ENCODE measurements around the gene RAD9A.

The RAD9A gene

DNA sequence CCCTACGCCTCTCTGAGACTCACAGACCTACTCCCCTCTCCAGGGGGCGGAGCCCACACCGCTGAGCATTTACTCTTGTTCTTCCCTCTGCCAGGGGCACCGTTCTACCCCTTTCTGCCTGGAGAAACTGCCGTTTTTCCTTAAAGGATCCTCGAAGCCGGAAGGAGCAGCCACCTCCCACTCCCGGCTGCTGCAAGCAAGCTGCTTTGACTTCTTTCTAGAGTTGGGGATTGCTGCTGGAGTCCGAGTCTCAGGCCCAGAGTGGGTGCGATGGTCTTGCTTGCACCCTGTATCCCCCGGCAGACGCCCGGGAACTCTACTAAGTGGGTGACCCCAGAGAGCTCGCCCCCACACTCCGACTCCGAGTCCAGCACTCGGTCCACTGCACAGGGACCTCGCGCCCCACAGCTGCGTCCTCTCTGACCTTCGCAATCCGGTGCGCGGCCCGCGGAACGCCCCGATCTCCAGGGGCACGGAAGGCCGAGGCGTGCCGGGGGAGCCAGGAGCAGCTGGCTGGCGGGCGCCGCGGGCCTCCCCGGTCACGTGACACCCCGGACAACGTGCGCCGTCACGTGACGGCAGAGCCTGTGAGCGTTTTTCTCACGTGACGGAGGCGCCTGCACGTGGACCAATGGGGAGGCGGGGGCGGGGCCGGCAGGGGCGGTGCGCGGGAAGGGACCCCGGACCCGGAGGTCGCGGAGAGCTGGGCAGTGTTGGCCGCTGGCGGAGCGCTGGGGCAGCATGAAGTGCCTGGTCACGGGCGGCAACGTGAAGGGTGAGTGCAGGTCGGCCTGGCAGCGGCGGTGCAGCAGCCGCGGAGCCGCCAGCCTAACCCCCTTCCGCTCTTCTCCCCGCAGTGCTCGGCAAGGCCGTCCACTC lies at the start of gene RAD9A:
TSS of gene RAD9A (plus strand) at position 683 of the 879 bp plus-strand sequence. CDS start at position 742, 59 bp downstream.
- no peaks in the 10 kb centered on the region for H3K36me3 ChIP-seq (ENCODE audit: control insufficient read depth, insufficient read depth, low read length)
- peak within 1 kb of the TSS; percentile 89 for H3K9ac ChIP-seq (ENCODE audit: low read length)
- H3K4me1 ChIP-seq (ENCODE audit: control insufficient read depth, insufficient read depth, low read length): peaks cover 11% of the 10 kb centered on the region
- peak within 1 kb of the TSS; percentile 82 for H3K4me3 ChIP-seq (ENCODE audit: low read length)
- no peaks in the 10 kb centered on the region for H3K27me3 ChIP-seq (ENCODE audit: control insufficient read depth, insufficient read depth, low read length)
- no peaks in the 10 kb centered on the region for H3K9me3 ChIP-seq (ENCODE audit: control insufficient read depth, low read length)

DNA sequence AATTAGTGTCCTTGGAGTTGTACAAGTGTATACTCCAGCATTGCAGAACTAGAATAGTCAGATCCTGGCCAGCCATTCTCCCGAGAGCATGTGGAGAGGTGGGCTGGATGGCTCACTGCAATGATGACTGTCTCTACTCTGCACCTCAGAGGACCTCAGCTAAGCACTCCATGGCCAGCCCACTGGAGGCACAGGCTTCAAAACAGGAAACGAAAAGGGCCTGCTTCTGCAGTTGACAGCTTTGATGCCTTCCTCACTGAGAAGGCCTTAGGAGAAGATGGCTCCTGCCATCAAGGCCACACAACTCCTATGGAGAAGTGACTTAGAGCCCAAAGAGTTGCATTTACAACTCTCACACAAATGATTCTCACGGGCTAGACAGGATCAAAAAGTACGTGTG lies 47.5 kb upstream of the RAD9A start:
- H3K4me3 ChIP-seq (ENCODE audit: low read length): no peak overlapping the region
- no peaks in the 10 kb centered on the region for H3K9me3 ChIP-seq (ENCODE audit: control insufficient read depth, low read length)
- no peaks in the 10 kb centered on the region for H3K36me3 ChIP-seq (ENCODE audit: control insufficient read depth, insufficient read depth, low read length)
- H3K27me3 ChIP-seq (ENCODE audit: control insufficient read depth, insufficient read depth, low read length): no peaks in the 10 kb centered on the region
- H3K4me1 ChIP-seq (ENCODE audit: control insufficient read depth, insufficient read depth, low read length): peaks cover 45% of the 10 kb centered on the region
- H3K9ac ChIP-seq (ENCODE audit: low read length): no peak overlapping the region

DNA sequence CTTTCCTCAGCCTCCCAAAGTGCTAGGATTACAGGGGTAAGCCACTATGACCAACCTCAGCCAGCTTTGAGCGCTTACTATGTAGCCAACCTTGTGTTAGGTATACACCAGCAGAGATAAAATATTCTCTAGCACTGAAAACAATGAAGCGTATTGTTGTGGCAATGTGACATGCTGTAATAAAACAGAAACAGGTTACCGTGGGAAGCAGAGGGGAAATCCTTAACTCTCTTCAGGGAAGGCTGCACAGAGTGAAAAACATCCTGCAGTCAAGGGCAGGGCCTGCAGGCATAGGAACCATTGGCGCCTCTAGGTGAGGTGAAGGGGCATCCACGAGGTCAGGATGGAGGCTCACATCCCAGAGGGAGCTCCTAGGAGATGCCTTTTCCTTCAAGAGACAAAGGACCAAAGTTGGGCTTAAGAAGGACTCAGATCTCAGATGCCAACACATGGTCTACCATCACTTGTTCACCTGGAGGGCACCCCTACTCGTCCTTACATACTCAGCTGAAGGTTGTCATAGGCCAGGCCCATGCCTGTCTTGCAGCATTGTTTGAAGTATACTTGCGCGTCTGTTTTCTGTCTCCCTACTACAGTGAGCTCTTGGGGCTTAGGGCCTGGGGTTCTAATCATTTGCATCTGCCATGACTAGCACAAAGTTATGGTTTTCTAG lies 46.4 kb upstream of the RAD9A start:
- Histone ChIP-seq H3K4me3 (ENCODE audit: low read length) (no peak overlapping the region), H3K4me1 (ENCODE audit: control insufficient read depth, insufficient read depth, low read length) (peaks cover 51% of the 10 kb centered on the region), H3K36me3 (ENCODE audit: control insufficient read depth, insufficient read depth, low read length) (no peaks in the 10 kb centered on the region), H3K27me3 (ENCODE audit: control insufficient read depth, insufficient read depth, low read length) (no peaks in the 10 kb centered on the region), H3K9me3 (ENCODE audit: control insufficient read depth, low read length) (no peaks in the 10 kb centered on the region), H3K9ac (ENCODE audit: low read length) (peak overlapping the region; percentile 3)

GRCh38 chr11:67345920-67346819 lies 45.6 kb upstream of the RAD9A start:
- H3K36me3 ChIP-seq (ENCODE audit: control insufficient read depth, insufficient read depth, low read length): no peaks in the 10 kb centered on the region
- no peaks in the 10 kb centered on the region for H3K27me3 ChIP-seq (ENCODE audit: control insufficient read depth, insufficient read depth, low read length)
- H3K9me3 ChIP-seq (ENCODE audit: control insufficient read depth, low read length): no peaks in the 10 kb centered on the region
- H3K9ac ChIP-seq (ENCODE audit: low read length): peak overlapping the region; percentile 3
- peaks cover 56% of the 10 kb centered on the region for H3K4me1 ChIP-seq (ENCODE audit: control insufficient read depth, insufficient read depth, low read length)
- H3K4me3 ChIP-seq (ENCODE audit: low read length): no peak overlapping the region

DNA sequence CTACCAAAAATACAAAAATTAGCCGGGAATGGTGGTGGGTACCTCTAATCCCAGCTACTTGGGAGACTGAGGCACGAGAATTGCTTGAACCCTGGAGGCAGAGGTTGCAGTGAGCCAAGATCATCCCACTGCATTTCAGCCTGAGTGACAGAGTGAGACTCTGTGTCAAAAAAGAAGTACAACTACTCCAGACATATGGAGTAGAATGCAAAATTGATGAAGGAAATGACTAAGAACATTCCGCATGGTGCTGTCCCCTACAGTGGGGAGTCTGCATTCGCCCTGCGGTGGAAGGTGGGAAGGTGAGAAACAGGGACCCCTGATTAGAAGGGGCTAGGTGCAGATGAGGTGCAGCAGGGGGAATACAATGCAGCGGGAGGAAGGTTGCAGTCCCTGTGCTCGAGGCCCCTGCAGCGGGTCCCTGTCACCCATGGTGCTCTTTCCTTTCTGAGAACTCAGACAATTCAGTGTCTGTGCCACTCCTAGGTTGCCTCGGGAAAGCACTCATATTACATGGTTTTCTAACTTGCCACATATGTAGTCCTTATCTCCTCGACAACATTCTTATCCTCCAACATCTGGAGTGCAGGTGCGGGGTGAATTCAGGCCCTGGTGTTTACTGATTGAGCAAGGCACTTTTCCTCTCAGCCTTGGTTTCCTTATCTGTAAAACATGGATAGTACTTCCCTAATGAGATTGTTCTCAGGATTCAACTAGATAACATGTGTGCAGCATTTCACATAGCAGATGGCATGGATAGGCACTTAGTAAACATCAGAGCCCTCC lies 43.6 kb upstream of the RAD9A start:
- H3K27me3 ChIP-seq (ENCODE audit: control insufficient read depth, insufficient read depth, low read length): no peaks in the 10 kb centered on the region
- no peak overlapping the region for H3K9ac ChIP-seq (ENCODE audit: low read length)
- peaks cover 70% of the 10 kb centered on the region for H3K4me1 ChIP-seq (ENCODE audit: control insufficient read depth, insufficient read depth, low read length)
- no peaks in the 10 kb centered on the region for H3K36me3 ChIP-seq (ENCODE audit: control insufficient read depth, insufficient read depth, low read length)
- no peak overlapping the region for H3K4me3 ChIP-seq (ENCODE audit: low read length)
- no peaks in the 10 kb centered on the region for H3K9me3 ChIP-seq (ENCODE audit: control insufficient read depth, low read length)

DNA sequence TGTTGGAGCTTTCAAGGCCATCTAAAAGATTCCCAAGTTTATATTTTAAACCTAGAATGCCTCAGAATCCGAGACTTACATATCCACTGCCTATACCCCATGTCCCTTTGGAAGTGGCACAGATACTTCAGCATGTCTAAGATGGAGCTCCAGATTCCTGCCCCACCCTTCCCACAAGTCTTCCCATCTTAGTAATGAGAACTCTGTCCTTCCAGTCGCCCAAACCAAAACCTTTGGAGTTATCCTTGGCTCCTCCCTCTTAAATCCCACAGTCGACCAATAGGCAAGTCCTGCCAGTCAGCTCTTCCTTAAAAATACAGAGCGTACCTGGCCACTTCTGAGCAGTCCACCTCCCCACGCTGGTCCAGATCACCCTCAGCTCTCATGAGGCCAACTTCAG lies 42.8 kb upstream of the RAD9A start:
- Histone ChIP-seq H3K9me3 (ENCODE audit: control insufficient read depth, low read length) (no peaks in the 10 kb centered on the region), H3K4me3 (ENCODE audit: low read length) (no peak overlapping the region), H3K9ac (ENCODE audit: low read length) (no peak overlapping the region), H3K4me1 (ENCODE audit: control insufficient read depth, insufficient read depth, low read length) (peaks cover 73% of the 10 kb centered on the region), H3K27me3 (ENCODE audit: control insufficient read depth, insufficient read depth, low read length) (no peaks in the 10 kb centered on the region), H3K36me3 (ENCODE audit: control insufficient read depth, insufficient read depth, low read length) (no peaks in the 10 kb centered on the region)

DNA sequence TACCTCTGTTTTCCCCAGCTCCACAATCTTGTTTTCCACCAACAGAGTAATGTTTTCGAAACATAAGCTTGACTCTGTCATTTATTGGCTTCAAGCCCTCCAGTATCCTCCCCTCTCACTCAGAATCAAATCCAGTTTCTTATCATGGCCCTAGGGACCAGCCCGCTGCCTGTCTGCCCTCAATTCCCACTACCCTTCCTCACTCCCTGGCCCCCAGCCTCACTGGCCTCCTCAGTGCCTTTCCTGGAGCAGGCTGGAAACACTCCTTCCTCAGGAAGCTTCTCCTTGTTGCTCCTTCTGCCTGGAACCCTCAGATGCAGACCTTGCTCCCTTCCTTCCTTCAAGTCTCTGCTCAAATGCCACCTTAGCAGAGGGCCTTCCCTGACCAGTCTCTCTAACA lies 42.3 kb upstream of the RAD9A start:
- Histone ChIP-seq H3K27me3 (ENCODE audit: control insufficient read depth, insufficient read depth, low read length) (no peaks in the 10 kb centered on the region), H3K9ac (ENCODE audit: low read length) (no peak overlapping the region), H3K9me3 (ENCODE audit: control insufficient read depth, low read length) (no peaks in the 10 kb centered on the region), H3K4me1 (ENCODE audit: control insufficient read depth, insufficient read depth, low read length) (peaks cover 73% of the 10 kb centered on the region), H3K4me3 (ENCODE audit: low read length) (no peak overlapping the region), H3K36me3 (ENCODE audit: control insufficient read depth, insufficient read depth, low read length) (no peaks in the 10 kb centered on the region)

- Histone ChIP-seq H3K9ac (ENCODE audit: low read length) (no peak overlapping the region), H3K4me1 (ENCODE audit: control insufficient read depth, insufficient read depth, low read length) (peaks cover 73% of the 10 kb centered on the region), H3K36me3 (ENCODE audit: control insufficient read depth, insufficient read depth, low read length) (no peaks in the 10 kb centered on the region), H3K4me3 (ENCODE audit: low read length) (no peak overlapping the region), H3K9me3 (ENCODE audit: control insufficient read depth, low read length) (no peaks in the 10 kb centered on the region), H3K27me3 (ENCODE audit: control insufficient read depth, insufficient read depth, low read length) (no peaks in the 10 kb centered on the region)
Observed at GRCh38 chr11:67349928-67350465, 41.8 kb upstream of the RAD9A start.

DNA sequence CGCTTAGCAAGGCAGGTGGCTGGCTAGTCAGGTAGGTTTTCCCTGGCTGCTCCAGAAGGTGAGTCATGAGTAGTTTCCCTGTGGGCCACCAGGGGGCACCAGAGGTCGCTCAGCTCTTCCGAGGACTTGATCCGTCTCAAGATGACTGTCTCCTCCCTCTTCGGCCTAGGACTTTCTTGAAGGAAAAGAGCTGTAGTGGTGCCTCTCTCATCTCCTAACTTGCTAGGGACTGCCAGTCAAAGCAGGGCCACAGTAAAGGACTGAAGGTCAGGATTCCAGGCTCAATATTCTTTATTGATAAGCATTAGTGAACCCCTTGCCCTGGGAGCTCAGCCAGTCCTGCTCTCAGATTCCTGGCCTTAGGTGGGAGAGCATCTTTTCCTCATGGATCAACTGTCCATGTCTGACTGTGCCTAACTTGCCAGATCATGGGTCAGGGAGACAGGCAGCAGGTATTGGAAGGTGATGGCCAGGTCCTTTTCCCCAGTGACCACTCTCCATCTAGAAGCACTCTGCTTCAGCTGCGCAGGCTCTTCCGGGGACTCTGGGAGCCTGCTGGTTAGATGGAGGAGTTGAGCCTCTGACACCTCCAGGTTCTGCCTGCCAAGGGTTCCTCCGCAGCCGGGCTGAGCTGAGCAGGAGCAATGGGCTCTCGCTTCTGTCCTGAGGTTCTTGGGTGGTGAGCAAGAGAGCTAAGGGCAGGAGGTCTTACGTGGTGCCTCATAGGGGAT lies 40.3 kb upstream of the RAD9A start:
- no peaks in the 10 kb centered on the region for H3K9me3 ChIP-seq (ENCODE audit: control insufficient read depth, low read length)
- no peaks in the 10 kb centered on the region for H3K36me3 ChIP-seq (ENCODE audit: control insufficient read depth, insufficient read depth, low read length)
- H3K27me3 ChIP-seq (ENCODE audit: control insufficient read depth, insufficient read depth, low read length): no peaks in the 10 kb centered on the region
- H3K4me3 ChIP-seq (ENCODE audit: low read length): no peak overlapping the region
- H3K9ac ChIP-seq (ENCODE audit: low read length): peak overlapping the region; percentile 26
- peaks cover 76% of the 10 kb centered on the region for H3K4me1 ChIP-seq (ENCODE audit: control insufficient read depth, insufficient read depth, low read length)

- Histone ChIP-seq H3K27me3 (ENCODE audit: control insufficient read depth, insufficient read depth, low read length) (no peaks in the 10 kb centered on the region), H3K4me3 (ENCODE audit: low read length) (peak overlapping the region; percentile 77), H3K9ac (ENCODE audit: low read length) (peak overlapping the region; percentile 98), H3K36me3 (ENCODE audit: control insufficient read depth, insufficient read depth, low read length) (no peaks in the 10 kb centered on the region), H3K4me1 (ENCODE audit: control insufficient read depth, insufficient read depth, low read length) (peaks cover 80% of the 10 kb centered on the region), H3K9me3 (ENCODE audit: control insufficient read depth, low read length) (no peaks in the 10 kb centered on the region)
Observed at GRCh38 chr11:67352546-67353316, 39.1 kb upstream of the RAD9A start.
